BE2C (cell line): ENCODE measurements around the gene RASAL3.

Experiments used
- DNase-seq: peaks from one replicate; pipeline ENCODE4 v3.0.0-alpha.2; 2020
- H3K27me3 ChIP-seq: fragments of 250-450 bp; sonication (Bioruptor Pico); 2 replicates; pipeline ENCODE4 v1.5.1; 2020; ENCODE audit warnings: mild to moderate bottlenecking
- H3K36me3 ChIP-seq: fragments of 250-450 bp; sonication (Bioruptor Pico); 2 replicates; pipeline ENCODE4 v1.5.1; 2020; ENCODE audit warnings: mild to moderate bottlenecking
- H3K4me1 ChIP-seq: fragments of 250-450 bp; sonication (Bioruptor Pico); 2 replicates; pipeline ENCODE4 v1.5.1; 2020
- H3K4me3 ChIP-seq: 2 replicates; pipeline ENCODE4 v1.5.1; 2011; ENCODE audit warnings: low read depth, low read length
- H3K9me3 ChIP-seq: fragments of 250-450 bp; sonication (Bioruptor Pico); 2 replicates; pipeline ENCODE4 v1.5.1; 2020
- TF ChIP-seq, protein P1 (sequence below): IDR thresholded peaks from 2 replicates; pipeline ENCODE4 v1.5.1; 2012; ENCODE audit warnings: mild to moderate bottlenecking, low read depth, low read length

The RASAL3 gene

DNA sequence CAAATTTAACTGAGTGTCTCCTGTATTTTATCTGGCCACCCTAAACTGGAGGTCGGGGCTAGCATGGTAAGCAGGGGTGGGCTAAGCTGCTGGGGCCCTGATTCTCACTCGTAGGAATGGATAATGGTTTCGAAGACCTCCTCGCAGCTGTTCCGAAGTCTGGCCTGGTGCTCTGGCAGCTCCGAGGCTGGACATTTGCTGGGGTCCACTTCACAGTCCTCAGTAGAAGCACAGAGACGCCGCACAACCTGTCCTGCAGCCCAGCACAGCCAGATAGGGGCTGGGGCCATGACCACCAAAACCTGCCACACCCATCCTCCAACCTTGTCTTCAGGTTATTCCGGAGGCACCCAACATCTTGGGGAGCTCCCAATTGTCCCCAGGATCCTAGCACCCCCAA lies 8.3 kb downstream of the RASAL3 start:
- no peak overlapping the region for H3K4me3 ChIP-seq

DNA sequence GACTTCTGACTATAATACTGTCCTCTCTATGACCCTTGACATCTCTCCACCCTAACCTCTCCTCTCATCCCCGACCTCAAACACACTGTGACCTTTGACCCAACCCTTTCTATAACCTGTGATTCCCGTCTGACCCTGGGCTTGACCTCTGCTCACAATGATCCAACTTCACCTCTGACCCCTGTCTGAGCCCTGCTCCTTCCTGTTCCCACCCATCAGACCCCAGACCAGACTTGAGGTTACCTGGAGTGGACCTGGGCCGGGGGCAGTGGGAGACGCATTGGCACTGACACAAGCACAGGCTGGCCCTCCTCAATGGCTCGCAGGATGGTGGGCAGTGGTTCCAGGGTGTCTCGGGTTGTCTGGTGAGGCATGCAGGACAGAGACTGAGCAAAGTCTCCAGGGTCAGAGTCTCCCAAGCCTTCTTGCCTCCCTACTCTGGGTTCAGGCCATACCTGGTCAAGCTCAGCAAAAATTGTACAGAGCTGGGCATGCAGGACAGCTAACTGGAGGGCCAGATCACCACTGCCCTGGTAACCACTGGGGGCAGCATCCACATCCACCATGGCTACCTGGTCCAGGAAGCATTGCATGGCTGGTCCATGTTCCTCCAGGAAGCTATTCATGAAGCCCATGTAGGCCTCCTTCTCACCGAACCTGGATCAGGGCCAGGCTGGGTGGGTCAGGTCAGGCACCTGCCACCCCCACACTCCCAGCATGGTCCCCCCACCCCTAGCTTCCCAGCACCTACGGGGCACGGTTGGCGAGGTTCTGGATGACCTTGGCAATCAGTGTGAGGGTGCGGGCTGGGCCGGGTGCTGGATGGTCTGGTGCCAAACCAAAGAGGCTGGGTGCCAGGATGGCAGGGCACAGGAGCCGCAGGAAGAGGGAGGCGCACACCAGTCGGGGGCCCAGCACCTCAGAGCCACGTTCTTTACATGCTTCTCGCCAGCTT lies 10.2 kb downstream of the RASAL3 start:
- TF ChIP-seq, protein P1, sequence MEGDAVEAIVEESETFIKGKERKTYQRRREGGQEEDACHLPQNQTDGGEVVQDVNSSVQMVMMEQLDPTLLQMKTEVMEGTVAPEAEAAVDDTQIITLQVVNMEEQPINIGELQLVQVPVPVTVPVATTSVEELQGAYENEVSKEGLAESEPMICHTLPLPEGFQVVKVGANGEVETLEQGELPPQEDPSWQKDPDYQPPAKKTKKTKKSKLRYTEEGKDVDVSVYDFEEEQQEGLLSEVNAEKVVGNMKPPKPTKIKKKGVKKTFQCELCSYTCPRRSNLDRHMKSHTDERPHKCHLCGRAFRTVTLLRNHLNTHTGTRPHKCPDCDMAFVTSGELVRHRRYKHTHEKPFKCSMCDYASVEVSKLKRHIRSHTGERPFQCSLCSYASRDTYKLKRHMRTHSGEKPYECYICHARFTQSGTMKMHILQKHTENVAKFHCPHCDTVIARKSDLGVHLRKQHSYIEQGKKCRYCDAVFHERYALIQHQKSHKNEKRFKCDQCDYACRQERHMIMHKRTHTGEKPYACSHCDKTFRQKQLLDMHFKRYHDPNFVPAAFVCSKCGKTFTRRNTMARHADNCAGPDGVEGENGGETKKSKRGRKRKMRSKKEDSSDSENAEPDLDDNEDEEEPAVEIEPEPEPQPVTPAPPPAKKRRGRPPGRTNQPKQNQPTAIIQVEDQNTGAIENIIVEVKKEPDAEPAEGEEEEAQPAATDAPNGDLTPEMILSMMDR = peak; percentile 32
- Histone ChIP-seq H3K36me3 (no peaks in the 10 kb centered on the region), H3K9me3 (no peaks in the 10 kb centered on the region), H3K27me3 (peaks cover 24% of the 10 kb centered on the region), H3K4me1 (peaks cover 5% of the 10 kb centered on the region), H3K4me3 (no peak overlapping the region)
- DNase-seq = no peak

More for the DNA sequence above, 8.3 kb downstream of the RASAL3 start:
- H3K4me1 ChIP-seq = peaks cover 5% of the 10 kb centered on the region
- H3K27me3 ChIP-seq = peaks cover 24% of the 10 kb centered on the region
- no peaks in the 10 kb centered on the region for H3K36me3 ChIP-seq
- no peak for DNase-seq
- no peaks in the 10 kb centered on the region for H3K9me3 ChIP-seq
- TF ChIP-seq, protein P1 = no peak

DNA sequence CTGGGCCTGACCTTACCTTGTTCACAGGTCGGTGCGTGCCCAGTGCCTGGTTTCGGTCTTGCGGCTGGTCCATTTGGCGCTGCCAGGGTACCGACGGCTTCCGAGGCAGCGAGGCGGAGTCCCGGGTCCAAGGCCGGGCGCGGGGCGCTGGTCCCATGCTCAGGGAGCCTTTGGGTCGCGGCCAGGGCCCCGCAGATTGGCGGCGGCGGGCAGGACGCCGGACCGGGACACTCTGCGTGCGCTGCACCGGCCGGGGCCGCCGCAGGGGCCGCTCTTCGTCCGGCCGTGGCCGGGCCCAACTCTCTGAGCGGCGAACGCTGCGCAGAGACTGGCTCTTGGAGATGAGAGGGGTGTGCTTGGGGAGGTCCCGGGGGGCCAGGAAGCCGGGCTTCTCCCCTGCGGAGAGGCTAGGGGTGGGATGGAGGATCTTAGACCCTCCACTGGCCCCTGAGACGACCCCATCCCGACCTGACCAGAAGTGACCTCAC lies 11.2 kb downstream of the RASAL3 start:
- Histone ChIP-seq H3K9me3 (no peaks in the 10 kb centered on the region), H3K27me3 (peaks cover 21% of the 10 kb centered on the region), H3K4me1 (peaks cover 8% of the 10 kb centered on the region), H3K4me3 (peak overlapping the region; percentile 38), H3K36me3 (no peaks in the 10 kb centered on the region)
- TF ChIP-seq, protein P1 = no peak
- DNase-seq = no peak

DNA sequence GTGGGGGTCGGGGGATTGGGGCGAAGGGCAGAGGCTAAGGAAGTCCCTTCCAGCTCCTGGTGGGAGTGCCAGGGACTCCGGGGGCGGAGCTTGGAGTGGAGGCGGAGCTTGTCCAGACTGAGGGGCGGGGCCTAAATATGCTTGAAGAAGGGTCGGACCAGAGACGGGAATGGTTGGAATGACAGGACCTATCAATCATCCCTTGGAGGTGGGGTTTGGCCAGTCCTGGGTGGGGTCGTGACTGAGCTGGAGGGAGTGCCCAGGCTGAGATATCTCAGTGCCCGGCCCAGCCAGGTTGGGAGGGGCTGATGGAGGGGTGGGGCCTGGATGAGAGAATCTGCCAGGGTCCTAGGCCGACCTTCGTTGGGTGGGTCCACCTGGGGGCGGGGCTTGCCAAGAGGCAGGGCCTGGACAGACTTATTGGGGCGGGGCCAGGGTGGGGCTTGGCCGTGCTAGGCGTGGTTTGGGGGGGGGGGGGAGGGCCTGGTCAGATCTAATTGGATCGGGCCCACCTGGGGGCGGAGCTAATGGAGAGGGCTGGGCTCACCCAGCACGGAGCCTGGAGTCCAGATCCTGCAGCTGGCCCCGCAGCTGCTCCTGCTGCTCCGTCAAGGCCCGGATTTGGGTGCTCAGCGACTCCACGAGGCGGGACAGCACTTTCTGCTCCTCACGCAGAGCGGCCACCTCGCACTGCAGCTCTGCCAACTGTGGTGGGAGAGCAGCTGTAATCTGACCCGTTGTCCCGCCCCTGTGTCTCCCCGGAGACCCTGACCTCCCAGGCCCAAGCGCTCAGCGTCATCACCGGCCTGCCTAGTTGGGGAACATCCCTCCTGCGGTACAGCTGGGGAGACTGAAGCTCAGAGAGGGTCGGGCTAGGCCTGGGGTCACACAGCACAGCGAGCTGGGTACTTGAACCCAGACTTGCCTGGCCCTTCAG lies 12.0 kb downstream of the RASAL3 start:
- peak; percentile 99 for DNase-seq
- Histone ChIP-seq H3K36me3 (no peaks in the 10 kb centered on the region), H3K4me3 (peak overlapping the region; percentile 38), H3K4me1 (peaks cover 8% of the 10 kb centered on the region), H3K9me3 (no peaks in the 10 kb centered on the region), H3K27me3 (peaks cover 13% of the 10 kb centered on the region)
- TF ChIP-seq, protein P1 = no peak

DNA sequence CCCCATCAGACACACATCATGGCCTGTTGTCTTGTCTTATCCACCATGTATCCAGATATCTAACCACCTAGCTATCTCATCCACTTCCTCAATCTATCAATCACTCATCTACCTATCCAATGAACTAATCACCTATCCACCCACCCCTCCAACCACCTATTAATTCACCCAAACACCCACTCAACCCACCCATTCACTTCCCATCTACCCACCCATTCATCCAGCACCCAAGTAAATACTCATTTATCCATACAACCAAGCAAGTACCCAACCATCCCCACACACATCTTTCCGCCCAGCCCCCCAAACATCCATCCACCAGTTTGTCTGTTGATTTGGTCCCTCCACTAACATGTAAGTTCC lies 13.8 kb downstream of the RASAL3 start:
- H3K36me3 ChIP-seq = no peaks in the 10 kb centered on the region
- peaks cover 8% of the 10 kb centered on the region for H3K4me1 ChIP-seq
- TF ChIP-seq, protein P1 = no peak
- no peaks in the 10 kb centered on the region for H3K9me3 ChIP-seq
- DNase-seq = no peak
- H3K27me3 ChIP-seq = no peaks in the 10 kb centered on the region; the same call in 1 of the 2 replicates
- H3K4me3 ChIP-seq = peak overlapping the region; percentile 51; the same call in 1 of the 2 replicates
